Loucy (cell line): ENCODE results near the gene ZDHHC7.

Experiments used
- H2AFZ ChIP-seq: fragments of 200-600 bp; sonication (generic); 2 replicates; pipeline ENCODE4 v1.6.0; 2016; ENCODE audit warnings: antibody characterized with exemption, mild to moderate bottlenecking, low read length, moderate library complexity
- H3F3A ChIP-seq: fragments of 200-600 bp; 2 replicates; pipeline ENCODE4 v1.6.0; 2016; ENCODE audit warnings: antibody characterized with exemption, low read depth, mild to moderate bottlenecking
- H3K27me3 ChIP-seq: fragments of 200-600 bp; sonication (generic); 2 replicates; pipeline ENCODE4 v1.6.1; 2014; ENCODE audit warnings: low read length, mild to moderate bottlenecking; ENCODE audit not compliant: insufficient read depth, poor library complexity, severe bottlenecking
- H3K36me3 ChIP-seq: fragments of 200-600 bp; sonication (generic); 2 replicates; pipeline ENCODE4 v1.6.1; 2016; ENCODE audit warnings: low read length; ENCODE audit not compliant: insufficient read depth
- H3K4me1 ChIP-seq: fragments of 200-600 bp; sonication (generic); 2 replicates; pipeline ENCODE4 v1.5.1; 2014; ENCODE audit warnings: low read length, mild to moderate bottlenecking; ENCODE audit not compliant: insufficient read depth, poor library complexity, severe bottlenecking
- H3K4me2 ChIP-seq: fragments of 200-600 bp; sonication (generic); 2 replicates; pipeline ENCODE4 v1.6.0; 2014; ENCODE audit warnings: antibody characterized with exemption, low read length, low read depth, mild to moderate bottlenecking; ENCODE audit not compliant: poor library complexity, severe bottlenecking
- H3K4me3 ChIP-seq: fragments of 200-600 bp; sonication (generic); 2 replicates; pipeline ENCODE4 v1.5.1; 2014; ENCODE audit warnings: low read length, mild to moderate bottlenecking, mixed read lengths; ENCODE audit not compliant: poor library complexity, severe bottlenecking
- H3K79me2 ChIP-seq: fragments of 200-600 bp; sonication (generic); 2 replicates; pipeline ENCODE4 v1.6.1; 2014; ENCODE audit warnings: low read length; ENCODE audit not compliant: insufficient read depth
- H3K9ac ChIP-seq: fragments of 200-600 bp; sonication (generic); 2 replicates; pipeline ENCODE4 v1.6.0; 2014; ENCODE audit warnings: mild to moderate bottlenecking, low read depth, low read length, moderate library complexity; ENCODE audit not compliant: poor library complexity, severe bottlenecking
- H3K9me2 ChIP-seq: fragments of 200-600 bp; sonication (generic); replicated peaks from 2 replicates; pipeline ENCODE4 v1.6.1; 2016; ENCODE audit warnings: low read depth, low read length, mixed read lengths
- H3K9me3 ChIP-seq: fragments of 200-600 bp; sonication (generic); 2 replicates; pipeline ENCODE4 v1.6.1; 2014; ENCODE audit warnings: mild to moderate bottlenecking, antibody characterized with exemption, low read length, low read depth; ENCODE audit not compliant: insufficient read depth
- H4K20me1 ChIP-seq: fragments of 200-600 bp; sonication (generic); 2 replicates; pipeline ENCODE4 v1.6.0; 2014; ENCODE audit warnings: antibody characterized with exemption, low read length, mild to moderate bottlenecking; ENCODE audit not compliant: insufficient read depth, poor library complexity, severe bottlenecking
- EZH2phosphoT487 ChIP-seq: fragments of 200-600 bp; IDR thresholded peaks from 2 replicates; pipeline ENCODE4 v1.6.1; 2018; ENCODE audit warnings: antibody characterized with exemption, mild to moderate bottlenecking, moderate library complexity, borderline replicate concordance
- TF ChIP-seq, protein P1 (sequence below): fragments of 200-600 bp; sonication (generic); conservative IDR thresholded peaks from 2 replicates; pipeline ENCODE4 v1.5.1; 2014; ENCODE audit warnings: mild to moderate bottlenecking, antibody characterized with exemption, low read length

Gene ZDHHC7

GRCh38 chr16:85017633-85018032, 6.3 kb upstream of the ZDHHC7 start:
- Histone ChIP-seq H4K20me1 (no peaks in the 10 kb centered on the region), H3F3A (peaks cover 8% of the 10 kb centered on the region; the same call in 1 of the 2 replicates), H3K9ac (no peak overlapping the region), H3K36me3 (no peaks in the 10 kb centered on the region), H3K4me3 (no peak overlapping the region), H3K4me2 (no peak overlapping the region), H2AFZ (no peak overlapping the region), H3K9me3 (no peaks in the 10 kb centered on the region), H3K79me2 (no peaks in the 10 kb centered on the region), H3K4me1 (peaks cover 9% of the 10 kb centered on the region), H3K9me2 (no peaks in the 10 kb centered on the region), H3K27me3 (no peaks in the 10 kb centered on the region)
- TF ChIP-seq EZH2phosphoT487 = no peak
- TF ChIP-seq, protein P1, sequence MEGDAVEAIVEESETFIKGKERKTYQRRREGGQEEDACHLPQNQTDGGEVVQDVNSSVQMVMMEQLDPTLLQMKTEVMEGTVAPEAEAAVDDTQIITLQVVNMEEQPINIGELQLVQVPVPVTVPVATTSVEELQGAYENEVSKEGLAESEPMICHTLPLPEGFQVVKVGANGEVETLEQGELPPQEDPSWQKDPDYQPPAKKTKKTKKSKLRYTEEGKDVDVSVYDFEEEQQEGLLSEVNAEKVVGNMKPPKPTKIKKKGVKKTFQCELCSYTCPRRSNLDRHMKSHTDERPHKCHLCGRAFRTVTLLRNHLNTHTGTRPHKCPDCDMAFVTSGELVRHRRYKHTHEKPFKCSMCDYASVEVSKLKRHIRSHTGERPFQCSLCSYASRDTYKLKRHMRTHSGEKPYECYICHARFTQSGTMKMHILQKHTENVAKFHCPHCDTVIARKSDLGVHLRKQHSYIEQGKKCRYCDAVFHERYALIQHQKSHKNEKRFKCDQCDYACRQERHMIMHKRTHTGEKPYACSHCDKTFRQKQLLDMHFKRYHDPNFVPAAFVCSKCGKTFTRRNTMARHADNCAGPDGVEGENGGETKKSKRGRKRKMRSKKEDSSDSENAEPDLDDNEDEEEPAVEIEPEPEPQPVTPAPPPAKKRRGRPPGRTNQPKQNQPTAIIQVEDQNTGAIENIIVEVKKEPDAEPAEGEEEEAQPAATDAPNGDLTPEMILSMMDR = no peak

DNA sequence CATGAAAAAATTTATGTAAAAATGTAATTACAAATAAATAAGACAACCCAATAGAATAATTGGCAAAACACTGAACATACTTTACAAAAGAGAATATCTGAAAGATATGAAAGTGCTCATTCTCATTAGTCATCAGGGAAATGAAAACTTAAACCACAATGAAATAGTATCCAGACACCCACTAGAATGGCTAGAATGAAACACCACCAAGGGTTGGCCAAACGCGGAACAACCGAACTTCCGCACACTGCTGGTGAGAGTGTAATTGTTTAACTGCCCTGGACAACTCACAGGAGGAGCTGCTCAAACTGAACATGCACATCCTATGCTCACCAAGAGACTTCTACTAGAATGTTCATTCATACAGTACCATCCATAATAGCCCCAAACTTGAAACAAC, 5.8 kb upstream of the ZDHHC7 start:
- no peaks in the 10 kb centered on the region for H3K36me3 ChIP-seq

DNA sequence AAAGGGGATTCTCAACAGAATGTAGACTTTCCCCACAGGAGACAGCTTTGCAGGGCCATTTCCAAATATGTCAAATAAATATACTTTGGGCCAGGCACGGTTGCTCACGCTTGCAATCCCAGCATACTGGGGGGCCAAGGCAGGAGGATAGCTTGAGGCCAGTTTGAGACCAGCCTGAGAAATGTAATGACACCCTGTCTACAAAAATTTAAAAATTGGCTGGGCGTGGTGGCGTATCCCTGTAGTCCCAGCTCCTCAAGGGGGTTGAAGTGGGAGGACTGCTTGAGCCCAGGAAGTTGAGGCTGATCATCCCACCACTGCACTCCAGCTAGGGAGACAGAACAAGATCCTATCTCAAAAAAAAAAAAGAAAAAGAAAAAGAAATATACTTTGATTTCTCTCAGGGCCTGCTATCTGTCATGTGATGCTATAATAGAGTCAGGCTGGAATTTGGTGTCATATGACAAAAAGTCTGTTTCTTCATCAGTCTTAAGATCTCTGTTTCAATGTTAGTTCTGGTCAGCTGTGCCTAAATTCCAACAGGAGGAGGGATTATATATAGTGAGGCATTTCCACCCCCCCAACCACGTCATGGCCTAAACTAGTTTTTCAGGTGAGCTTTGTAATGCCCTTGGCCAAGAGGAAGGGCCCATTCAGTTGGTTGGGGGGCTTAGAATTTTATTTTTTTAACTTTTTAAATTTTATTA, 4.3 kb upstream of the ZDHHC7 start:
- no peak for TF ChIP-seq EZH2phosphoT487
- TF ChIP-seq, protein P1 = no peak
- Histone ChIP-seq H2AFZ (no peak overlapping the region), H3K4me3 (no peak overlapping the region)

More for the DNA sequence above, 5.8 kb upstream of the ZDHHC7 start:
- Histone ChIP-seq H3K4me3 (peak overlapping the region; percentile 16), H3F3A (peaks cover 8% of the 10 kb centered on the region; the same call in 1 of the 2 replicates), H3K4me2 (peak overlapping the region; percentile 42), H2AFZ (no peak overlapping the region), H3K9me3 (no peaks in the 10 kb centered on the region), H4K20me1 (no peaks in the 10 kb centered on the region), H3K27me3 (no peaks in the 10 kb centered on the region), H3K9me2 (no peaks in the 10 kb centered on the region), H3K9ac (no peak overlapping the region), H3K4me1 (peaks cover 10% of the 10 kb centered on the region), H3K79me2 (no peaks in the 10 kb centered on the region)
- no peak for TF ChIP-seq EZH2phosphoT487
- TF ChIP-seq, protein P1 = no peak

More for the DNA sequence above, 4.3 kb upstream of the ZDHHC7 start:
- H3K36me3 ChIP-seq = no peaks in the 10 kb centered on the region
- no peaks in the 10 kb centered on the region for H4K20me1 ChIP-seq
- no peaks in the 10 kb centered on the region for H3K27me3 ChIP-seq
- no peak overlapping the region for H3K4me2 ChIP-seq
- no peak overlapping the region for H3K9ac ChIP-seq
- H3K4me1 ChIP-seq = peaks cover 15% of the 10 kb centered on the region
- peaks cover 9% of the 10 kb centered on the region for H3K79me2 ChIP-seq
- no peaks in the 10 kb centered on the region for H3K9me3 ChIP-seq
- no peaks in the 10 kb centered on the region for H3K9me2 ChIP-seq
- peaks cover 8% of the 10 kb centered on the region; the same call in 1 of the 2 replicates for H3F3A ChIP-seq
